Right lobe of liver (tissue), 4 donors: ENCODE data around the gene NOD2.

Source experiments
- CTCF ChIP-seq, 4 donors: fragments of 200-600 bp in 3 of 4; fragments of 450-650 bp in 1 of 4; IDR thresholded peaks; one replicate each; pipeline versions ENCODE4 v1.5.1 to v1.8.0; 2016 to 2022; ENCODE audit warnings: antibody characterized with exemption in 4 of 4, mild to moderate bottlenecking in 2 of 4
- POLR2A ChIP-seq: fragments of 450-650 bp; IDR thresholded peaks from one replicate; pipeline ENCODE4 v1.6.1; 2017; ENCODE audit warnings: antibody characterized with exemption, mild to moderate bottlenecking
- donor health status: DM: no; HTN: no; CAD: no.
- donor health status: DM: no; HTN: no; CAD: no.
- donor health status: DM: no; HTN: yes; CAD: no.

GRCh38 chr16:50653633-50654519 lies 39.5 kb upstream of the NOD2 start:
- TF ChIP-seq CTCF (IDR thresholded peaks at IDR 0.05) = peak in 1 of 4 donors; percentile 10
- TF ChIP-seq POLR2A = no peak
